ENCODE results near the gene FABP3.

- TF ChIP-seq POLR2AphosphoS5 (IDR thresholded peaks at IDR 0.05; ENCODE audit: borderline replicate concordance, low read depth, low read length) (no peak), EZH2 (IDR thresholded peaks at IDR 0.05) (no peak), FOXP2 (optimal IDR thresholded peaks at IDR 0.05; ENCODE audit: control extremely low read depth, extremely low read length, insufficient read depth) (no peak)
Measured at GRCh38 chr1:31414980-31415370, 42.1 kb upstream of the FABP3 start.

All from SK-N-MC (cell line).